Psoas muscle (tissue), 8 donors: ENCODE results near the gene IGFBPL1. TPM values are rescaled to one million over a fixed set of nuclear protein-coding genes. Genes with fewer than 3 reads are reported as not detected.

ENCODE experiments used
- ATAC-seq, 4 donors: fragments of 200-7000 bp; cut with Tn5 transposase; one replicate each; pipeline ENCODE4 v1.9.1; 2020; ENCODE audit warnings: moderate library complexity in 3 of 4, mild to moderate bottlenecking in 2 of 4
- DNase-seq, 2 donors: peaks; one replicate each; pipeline ENCODE4 v3.0.0-alpha.2; 2020
- H3K27ac ChIP-seq: fragments of 200-600 bp; one replicate; pipeline ENCODE4 v1.8.0; 2022
- H3K27me3 ChIP-seq, 3 donors: fragments of 200-600 bp in 1 of 3; one replicate each; pipeline versions ENCODE4 v1.6.1 to v1.8.0; 2013 to 2022; ENCODE audit warnings: low read length in 2 of 3, mild to moderate bottlenecking in 2 of 3, moderate library complexity in 1 of 3; ENCODE audit not compliant: insufficient read depth in 3 of 3
- H3K36me3 ChIP-seq, 2 donors: fragments of 200-600 bp in 1 of 2; one replicate each; pipeline versions ENCODE4 v1.6.1 to v1.8.0; 2013 to 2022; ENCODE audit warnings: low read depth in 1 of 2, mild to moderate bottlenecking in 1 of 2, moderate library complexity in 1 of 2; ENCODE audit not compliant: insufficient read depth in 1 of 2
- H3K4me1 ChIP-seq: fragments of 200-600 bp; one replicate; pipeline ENCODE4 v1.8.0; 2022
- H3K4me3 ChIP-seq: fragments of 200-600 bp; one replicate; pipeline ENCODE4 v1.8.0; 2022; ENCODE audit warnings: mild to moderate bottlenecking
- H3K9me3 ChIP-seq: fragments of 200-600 bp; one replicate; pipeline ENCODE4 v1.8.0; 2022
- WGBS, 3 donors: extraction: QIAGEN DNeasy Blood & Tissue Kit; methylation state at CpG; one replicate each; pipeline versions ENCODE4 v1.1.6 to v1.1.7; 2013; 5-methylcytosine and 5-hydroxymethylcytosine counted together
- intact Hi-C, 2 donors: fragments of 100-400 bp; cut with DNase I; formaldehyde crosslinking; loops; one replicate each; pipeline versions ENCODE4 v1.11.0 to v1.14.2; 2022
- polyA plus RNA-seq, 3 donors: library from polyadenylated mRNA; stranded (reverse); fragments of 200-250 nt; gene quantifications; one replicate each; pipeline ENCODE4 v1.2.3, GENCODE V29; 2013
- total RNA-seq, 4 donors: library from RNA; stranded (reverse); fragmentation: NEBNext Ultra II Directional in 2 of 4; extraction: Animal tissue kit (Norgen Biotek cat#: 25700) in 2 of 4; gene quantifications; one replicate each; pipeline versions ENCODE4 v1.2.1 to v1.2.4, GENCODE V29; 2021 to 2023
- TF ChIP-seq, protein P1 (sequence below): fragments of 200-600 bp; IDR thresholded peaks from one replicate; pipeline ENCODE4 v1.8.0; 2022; ENCODE audit warnings: antibody characterized with exemption
- donor health status: healthy with polysubstance abuse.
- donor health status: DM: no; HTN: no; CAD: no; lungs with moderate emphysema.
- donor health status: Bipolar disorder and iron deficiency.
- donor health status: healthy.
- donor health status: DM: yes; HTN: yes; CAD: no.
- donor health status: DM: no; HTN: no; CAD: no.
- donor health status: DM: no; HTN: no; CAD: no.
- donor health status: DM: yes; HTN: yes; CAD: no.

The IGFBPL1 gene
- total and polyA plus RNA-seq, 7 donors, result 0.10 to 0.51 (median 0.42) TPM; not detected in 4

DNA sequence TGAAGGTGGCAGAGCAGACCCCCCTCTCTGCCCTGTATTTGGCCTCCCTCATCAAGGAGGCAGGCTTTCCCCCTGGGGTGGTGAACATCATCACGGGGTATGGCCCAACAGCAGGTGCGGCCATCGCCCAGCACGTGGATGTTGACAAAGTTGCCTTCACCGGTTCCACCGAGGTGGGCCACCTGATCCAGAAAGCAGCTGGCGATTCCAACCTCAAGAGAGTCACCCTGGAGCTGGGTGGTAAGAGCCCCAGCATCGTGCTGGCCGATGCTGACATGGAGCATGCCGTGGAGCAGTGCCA lies 27.9 kb downstream of the IGFBPL1 start:
- Histone ChIP-seq H3K27me3 (no peaks in the 10 kb centered on the region), H3K4me3 (no peak overlapping the region), H3K36me3 (peaks cover 8 to 30% of the 10 kb centered on the region in 2 donors), H3K9me3 (no peaks in the 10 kb centered on the region), H3K4me1 (peaks cover 14% of the 10 kb centered on the region), H3K27ac (no peak overlapping the region)
- TF ChIP-seq, protein P1, sequence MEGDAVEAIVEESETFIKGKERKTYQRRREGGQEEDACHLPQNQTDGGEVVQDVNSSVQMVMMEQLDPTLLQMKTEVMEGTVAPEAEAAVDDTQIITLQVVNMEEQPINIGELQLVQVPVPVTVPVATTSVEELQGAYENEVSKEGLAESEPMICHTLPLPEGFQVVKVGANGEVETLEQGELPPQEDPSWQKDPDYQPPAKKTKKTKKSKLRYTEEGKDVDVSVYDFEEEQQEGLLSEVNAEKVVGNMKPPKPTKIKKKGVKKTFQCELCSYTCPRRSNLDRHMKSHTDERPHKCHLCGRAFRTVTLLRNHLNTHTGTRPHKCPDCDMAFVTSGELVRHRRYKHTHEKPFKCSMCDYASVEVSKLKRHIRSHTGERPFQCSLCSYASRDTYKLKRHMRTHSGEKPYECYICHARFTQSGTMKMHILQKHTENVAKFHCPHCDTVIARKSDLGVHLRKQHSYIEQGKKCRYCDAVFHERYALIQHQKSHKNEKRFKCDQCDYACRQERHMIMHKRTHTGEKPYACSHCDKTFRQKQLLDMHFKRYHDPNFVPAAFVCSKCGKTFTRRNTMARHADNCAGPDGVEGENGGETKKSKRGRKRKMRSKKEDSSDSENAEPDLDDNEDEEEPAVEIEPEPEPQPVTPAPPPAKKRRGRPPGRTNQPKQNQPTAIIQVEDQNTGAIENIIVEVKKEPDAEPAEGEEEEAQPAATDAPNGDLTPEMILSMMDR, result no peak
- ATAC-seq (no peak), DNase-seq (no peak)
- intact Hi-C loops, result loop anchor here (10.0 kb wide), 4 partner anchors 492 to 992 kb away; partner anchors contain the start of genes POLR1E (in 1 of the 2) and SLC25A51 (in 1 of the 2)
- WGBS, 3 donors, result 84 to 87% (median 86%) methylated on average over 10 of the region's 10 CpGs

DNA sequence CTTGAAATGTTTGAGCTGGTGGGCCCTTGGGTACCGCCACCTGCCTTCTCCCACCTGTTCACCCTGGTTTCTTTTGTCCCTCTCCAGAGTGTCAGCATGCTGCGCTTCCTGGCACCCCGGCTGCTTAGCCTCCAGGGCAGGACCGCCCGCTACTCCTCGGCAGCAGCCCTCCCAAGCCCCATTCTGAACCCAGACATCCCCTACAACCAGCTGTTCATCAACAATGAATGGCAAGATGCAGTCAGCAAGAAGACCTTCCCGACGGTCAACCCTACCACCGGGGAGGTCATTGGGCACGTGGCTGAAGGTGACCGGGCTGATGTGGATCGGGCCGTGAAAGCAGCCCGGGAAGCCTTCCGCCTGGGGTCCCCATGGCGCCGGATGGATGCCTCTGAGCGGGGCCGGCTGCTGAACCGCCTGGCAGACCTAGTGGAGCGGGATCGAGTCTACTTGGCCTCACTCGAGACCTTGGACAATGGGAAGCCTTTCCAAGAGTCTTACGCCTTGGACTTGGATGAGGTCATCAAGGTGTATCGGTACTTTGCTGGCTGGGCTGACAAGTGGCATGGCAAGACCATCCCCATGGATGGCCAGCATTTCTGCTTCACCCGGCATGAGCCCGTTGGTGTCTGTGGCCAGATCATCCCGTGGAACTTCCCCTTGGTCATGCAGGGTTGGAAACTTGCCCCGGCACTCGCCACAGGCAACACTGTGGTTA lies 28.4 kb downstream of the IGFBPL1 start:
- Histone ChIP-seq H3K27me3 (no peaks in the 10 kb centered on the region), H3K4me3 (no peak overlapping the region), H3K4me1 (peaks cover 14% of the 10 kb centered on the region), H3K9me3 (no peaks in the 10 kb centered on the region), H3K36me3 (peaks cover 8 to 30% of the 10 kb centered on the region in 2 donors), H3K27ac (no peak overlapping the region)
- DNase-seq (no peak), ATAC-seq (no peak)
- intact Hi-C loops, result loop anchor here (10.0 kb wide), 4 partner anchors 491 to 991 kb away; partner anchors contain the start of genes POLR1E (in 1 of the 2) and SLC25A51 (in 1 of the 2)
- WGBS, 3 donors, result 94 to 95% (median 95%) methylated on average over 30 of the region's 30 CpGs
- TF ChIP-seq, protein P1, result no peak

DNA sequence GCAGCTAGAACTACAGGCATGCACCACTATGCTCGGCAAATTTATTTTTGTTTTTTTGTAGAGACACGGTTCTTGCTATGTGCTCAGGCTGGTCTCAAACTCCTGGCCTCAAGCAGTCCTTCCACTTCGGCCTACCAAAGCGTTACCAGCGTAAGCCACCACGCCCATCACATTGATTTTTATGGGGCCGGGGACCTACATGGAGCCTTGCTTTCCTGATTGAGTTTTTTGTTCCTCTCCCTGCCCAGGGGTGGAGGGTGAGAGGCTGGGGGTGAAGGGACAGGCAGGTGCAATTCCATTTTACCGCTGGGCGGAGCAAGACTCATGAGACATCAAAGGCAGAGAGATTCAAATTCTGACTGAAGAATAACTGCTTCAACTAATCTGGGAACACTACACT lies 29.8 kb downstream of the IGFBPL1 start:
- intact Hi-C loops, result loop anchor here (10.0 kb wide), 4 partner anchors 490 to 990 kb away; partner anchors contain the start of genes POLR1E (in 1 of the 2) and SLC25A51 (in 1 of the 2)
- WGBS, 3 donors, result 82 to 95% (median 91%) methylated on average over 9 of the region's 9 CpGs
- H3K27me3 ChIP-seq, result no peaks in the 10 kb centered on the region
- H3K27ac ChIP-seq, result no peak overlapping the region
- peaks cover 17% of the 10 kb centered on the region for H3K4me1 ChIP-seq
- DNase-seq (no peak), ATAC-seq (no peak)
- TF ChIP-seq, protein P1, result no peak
- H3K4me3 ChIP-seq, result peak overlapping the region; percentile 92
- no peaks in the 10 kb centered on the region for H3K9me3 ChIP-seq
- peaks cover 8 to 30% of the 10 kb centered on the region in 2 donors for H3K36me3 ChIP-seq

DNA sequence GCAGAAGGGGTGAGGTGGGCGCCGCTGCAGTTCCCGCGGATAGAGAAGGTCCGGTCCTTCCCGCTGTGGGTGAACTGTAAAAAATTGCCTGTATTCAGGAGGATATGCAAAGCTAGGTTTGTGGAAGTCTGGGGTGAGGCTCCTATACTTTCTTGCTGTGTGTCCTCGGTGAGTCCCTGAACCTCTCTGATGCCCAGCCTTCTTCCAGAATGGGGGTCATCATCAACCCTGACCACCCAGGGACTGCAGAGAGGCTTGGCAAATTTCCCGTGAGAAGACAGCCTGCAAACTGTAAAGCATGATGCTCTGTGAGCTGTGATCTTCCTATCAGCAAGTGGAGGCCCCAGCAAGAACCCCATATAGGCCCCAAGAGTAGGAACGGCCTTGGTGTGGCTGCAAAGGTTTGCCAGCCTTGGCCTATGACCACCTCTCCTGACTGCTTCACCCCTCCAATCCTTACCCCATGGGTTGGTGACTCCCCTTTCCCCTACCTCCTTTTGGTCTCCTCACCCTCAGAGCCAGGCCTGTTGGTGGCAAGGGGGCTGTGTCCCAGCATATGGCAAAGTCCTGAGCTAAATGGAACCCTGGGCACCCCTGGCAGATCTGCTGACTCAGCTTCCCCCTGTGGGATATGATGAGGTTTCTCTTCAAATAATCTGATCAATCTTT lies 31.0 kb downstream of the IGFBPL1 start:
- Histone ChIP-seq H3K4me1 (peaks cover 29% of the 10 kb centered on the region), H3K27me3 (no peaks in the 10 kb centered on the region), H3K27ac (peak overlapping the region; percentile 93), H3K4me3 (peak overlapping the region; percentile 92), H3K9me3 (no peaks in the 10 kb centered on the region), H3K36me3 (peaks cover 8 to 27% of the 10 kb centered on the region in 2 donors)
- no peak for DNase-seq
- WGBS, 3 donors, result 4 to 7% (median 6%) methylated on average over 9 of the region's 9 CpGs
- intact Hi-C loops, result loop anchor here (10.0 kb wide), 4 partner anchors 488 to 988 kb away; partner anchors contain the start of genes POLR1E (in 1 of the 2) and SLC25A51 (in 1 of the 2)
- ATAC-seq, result peak in 1 of 4 donors; percentile 1
- TF ChIP-seq, protein P1, result no peak
